IMR-90 (cell line): ENCODE data around the gene RPL10. TPM values are rescaled to one million over a fixed set of nuclear protein-coding genes. Genes with fewer than 3 reads are reported as not detected.
"Not testable (repeated sequence)": the region's sequence is repeated elsewhere in the genome, so short reads cannot be mapped to it uniquely, and the experiment has no call there.

Experiments used
- ATAC-seq: fragments of 200-7000 bp; cut with Tn5 transposase; 2 replicates; pipeline ENCODE4 v1.9.1; 2020; ENCODE audit warnings: low read depth, mild to moderate bottlenecking, moderate library complexity
- BruUV-seq: library from RNA; stranded (reverse); fragments of 400-500 nt; replicated peaks from 2 replicates; lab custom pipeline; 2021; lab: Mats Ljungman, UMichigan
- CTCF ChIA-PET: fragments of 300-600 bp; formaldehyde crosslinking; extraction: SDS; loops from one replicate; lab custom pipeline; 2021; ENCODE audit warnings: antibody characterized with exemption; lab: Yijun Ruan, JAX
- POLR2A ChIA-PET: fragments of 300-600 bp; sonication (Branson Sonifier 250); formaldehyde crosslinking; loops from one replicate; lab custom pipeline; 2022; ENCODE audit warnings: antibody characterized with exemption; ENCODE audit not compliant: unreplicated experiment; lab: Charles Lee
- DNase-seq: peaks from one replicate; pipeline ENCODE4 v3.0.0; 2013
- H2AFZ ChIP-seq: replicated peaks from 2 replicates; pipeline ENCODE3; 2013; ENCODE audit warnings: low read length, mild to moderate bottlenecking; ENCODE audit not compliant: poor library complexity
- H2AK5ac ChIP-seq: 2 replicates; pipeline ENCODE4 v1.6.1; 2013; ENCODE audit warnings: low read depth, low read length, inconsistent platforms
- H2AK9ac ChIP-seq: replicated peaks from 2 replicates; pipeline ENCODE3; 2013; ENCODE audit warnings: mild to moderate bottlenecking, low read depth, low read length, moderate library complexity; ENCODE audit not compliant: poor library complexity
- H2BK120ac ChIP-seq: 2 replicates; pipeline ENCODE4 v1.6.1; 2013; ENCODE audit warnings: low read depth, low read length, inconsistent platforms
- H2BK15ac ChIP-seq: 3 replicates; pipeline ENCODE4 v1.6.1; 2013; ENCODE audit warnings: low read depth, low read length, inconsistent platforms
- H2BK20ac ChIP-seq: 2 replicates; pipeline ENCODE4 v1.6.1; 2013; ENCODE audit warnings: low read depth, mild to moderate bottlenecking, inconsistent platforms, low read length, moderate library complexity
- H2BK5ac ChIP-seq: 2 replicates; pipeline ENCODE4 v1.6.1; 2013; ENCODE audit warnings: mild to moderate bottlenecking, low read depth, low read length, inconsistent platforms; ENCODE audit not compliant: poor library complexity, severe bottlenecking
- H3K14ac ChIP-seq: replicated peaks from 2 replicates; pipeline ENCODE4 v1.6.1; 2013; ENCODE audit warnings: low read depth, low read length, inconsistent platforms
- H3K18ac ChIP-seq: 2 replicates; pipeline ENCODE4 v1.6.1; 2013; ENCODE audit warnings: low read depth, low read length, control low read depth
- H3K23ac ChIP-seq: 2 replicates; pipeline ENCODE4 v1.6.1; 2013; ENCODE audit warnings: low read depth, low read length, inconsistent platforms
- H3K27ac ChIP-seq: 2 replicates; pipeline ENCODE4 v1.5.1; 2013; ENCODE audit warnings: mild to moderate bottlenecking, control low read depth, low read length; ENCODE audit not compliant: insufficient read depth
- H3K27me3 ChIP-seq: 2 replicates; pipeline ENCODE4 v1.6.1; 2013; ENCODE audit warnings: low read length; ENCODE audit not compliant: control insufficient read depth, insufficient read depth
- H3K36me3 ChIP-seq: 2 replicates; pipeline ENCODE4 v1.6.1; 2013; ENCODE audit warnings: low read length, mixed read lengths; ENCODE audit not compliant: control insufficient read depth, insufficient read depth
- H3K4ac ChIP-seq: 2 replicates; pipeline ENCODE4 v1.6.1; 2013; ENCODE audit warnings: low read depth, low read length, inconsistent platforms
- H3K4me1 ChIP-seq: 2 replicates; pipeline ENCODE4 v1.6.1; 2013; ENCODE audit warnings: low read length, mixed read lengths; ENCODE audit not compliant: control insufficient read depth, insufficient read depth
- H3K4me2 ChIP-seq: 2 replicates; pipeline ENCODE4 v1.6.1; 2013; ENCODE audit warnings: low read depth, mild to moderate bottlenecking, control low read depth, low read length, moderate library complexity
- H3K4me3 ChIP-seq: 2 replicates; pipeline ENCODE4 v1.5.1; 2013; ENCODE audit warnings: low read depth, mild to moderate bottlenecking, control low read depth, low read length, moderate library complexity; ENCODE audit not compliant: insufficient read depth
- H3K56ac ChIP-seq: 2 replicates; pipeline ENCODE4 v1.6.1; 2013; ENCODE audit warnings: low read length, inconsistent platforms; ENCODE audit not compliant: insufficient read depth; ENCODE audit errors: extremely low read depth
- H3K79me1 ChIP-seq, 2 experiments: 2 replicates each; pipeline ENCODE4 v1.6.1; 2013; ENCODE audit warnings: low read length in 2 of 2, inconsistent platforms in 1 of 2, low read depth in 1 of 2
- H3K9ac ChIP-seq: 2 replicates; pipeline ENCODE4 v1.6.1; 2013; ENCODE audit warnings: low read depth, low read length, control low read depth
- H3K9me1 ChIP-seq: 2 replicates; pipeline ENCODE4 v1.6.1; 2013; ENCODE audit warnings: low read length, inconsistent platforms; ENCODE audit not compliant: insufficient read depth
- H3K9me3 ChIP-seq: 2 replicates; pipeline ENCODE4 v1.6.1; 2013; ENCODE audit warnings: low read length; ENCODE audit not compliant: control insufficient read depth, insufficient read depth
- H4K20me1 ChIP-seq: 2 replicates; pipeline ENCODE4 v1.6.1; 2013; ENCODE audit warnings: low read length, inconsistent platforms; ENCODE audit not compliant: insufficient read depth
- H4K5ac ChIP-seq: 2 replicates; pipeline ENCODE4 v1.6.1; 2013; ENCODE audit warnings: mild to moderate bottlenecking, low read depth, low read length, control low read depth
- H4K8ac ChIP-seq, 2 experiments: 2 replicates each; pipeline ENCODE4 v1.6.1; 2013; ENCODE audit warnings: low read depth in 2 of 2, low read length in 2 of 2, control low read depth in 1 of 2, inconsistent platforms in 1 of 2
- H4K91ac ChIP-seq: 2 replicates; pipeline ENCODE4 v1.6.1; 2013; ENCODE audit warnings: low read depth, low read length, inconsistent platforms; ENCODE audit not compliant: insufficient read depth
- WGBS, 2 experiments: methylation state at CpG; one replicate each; pipeline versions ENCODE4 v1.1.5 to v1.1.7; 2013; ENCODE audit warnings: missing lambda C conversion rate in 2 of 2; ENCODE audit not compliant: insufficient read length in 1 of 2; ENCODE audit errors: extremely low coverage in 2 of 2; 5-methylcytosine and 5-hydroxymethylcytosine counted together
- dilution Hi-C: fragments of 300-500 bp; cut with HindIII; formaldehyde crosslinking; loops from one replicate; pipeline ENCODE4 v1.14.3; 2018; ENCODE audit warnings: low sequenced_read_pairs; ENCODE audit not compliant: unreplicated experiment
- in situ Hi-C: fragments of 300-500 bp; cut with MboI; formaldehyde crosslinking; loops from 3 replicates; pipeline ENCODE4 v1.14.3; 2019; ENCODE audit warnings: low sequenced_read_pairs, inconsistent platforms, mixed read lengths
- intact Hi-C: fragments of 100-400 bp; cut with micrococcal nuclease; formaldehyde crosslinking; loops from 2 replicates; pipeline ENCODE4 v1.10.0; 2022
- polyA plus RNA-seq, 3 experiments: library from polyadenylated mRNA; depleted of rRNA; stranded (reverse); fragments of >200 nt; gene quantifications; 2 replicates each; pipeline ENCODE4 v1.2.3, GENCODE V29; 2012; ENCODE audit warnings: low replicate concordance in 1 of 3
- total RNA-seq: library from RNA; depleted of rRNA; stranded (reverse); fragments of >200 nt; gene quantifications from 2 replicates; pipeline ENCODE4 v1.2.3, GENCODE V29; 2012

RPL10 gene
- total and polyA plus RNA-seq, 2 of the 4 experiments (the other 2 are of a cell fraction) = 1,582 to 7,467 TPM

- H2BK15ac ChIP-seq, BruUV-seq, H4K20me1 ChIP-seq, in situ Hi-C loops, DNase-seq, H3K14ac ChIP-seq, H2BK120ac ChIP-seq, H3K9me3 ChIP-seq, H4K91ac ChIP-seq, H3K9me1 ChIP-seq, dilution Hi-C loops, H3K27me3 ChIP-seq, H2AK9ac ChIP-seq, H3K56ac ChIP-seq, H3K23ac ChIP-seq, H4K8ac ChIP-seq, H2BK20ac ChIP-seq, CTCF ChIA-PET, H3K4me1 ChIP-seq, H3K4ac ChIP-seq, H2AK5ac ChIP-seq, H3K79me1 ChIP-seq, intact Hi-C loops, H3K36me3 ChIP-seq, POLR2A ChIA-PET, H2AFZ ChIP-seq: not testable (repeated sequence)
- Histone ChIP-seq H4K5ac (0 out of 2 replicates have a peak overlapping the region, but pooled peaks have one; percentile 78), H2BK5ac (peak overlapping the region; percentile 74), H3K4me2 (peak overlapping the region; percentile 79; the same call in 1 of the 2 replicates), H3K27ac (peak overlapping the region; percentile 93), H3K4me3 (peak overlapping the region; percentile 54), H3K18ac (peak overlapping the region; percentile 74; the same call in 1 of the 2 replicates), H3K9ac (peak overlapping the region; percentile 64; the same call in 1 of the 2 replicates)
- WGBS, 2 experiments = no CpG with 5 or more reads among the region's 121 CpGs
- ATAC-seq = peak; percentile 80
Observed at GRCh38 chrX:154389812-154390747, 8.1 kb upstream of the RPL10 start.

- DNase-seq, H2BK5ac ChIP-seq, ATAC-seq, H3K4ac ChIP-seq, H4K91ac ChIP-seq, H3K4me3 ChIP-seq, H2AK9ac ChIP-seq, H3K27me3 ChIP-seq, H3K18ac ChIP-seq, H2BK15ac ChIP-seq, POLR2A ChIA-PET, H4K8ac ChIP-seq, H3K4me2 ChIP-seq, dilution Hi-C loops, H3K9me1 ChIP-seq, H4K5ac ChIP-seq, H3K14ac ChIP-seq, in situ Hi-C loops, H3K4me1 ChIP-seq, intact Hi-C loops, H3K9ac ChIP-seq, H2BK120ac ChIP-seq, CTCF ChIA-PET, H3K27ac ChIP-seq, BruUV-seq, H2AK5ac ChIP-seq, H3K9me3 ChIP-seq, H2BK20ac ChIP-seq, H3K56ac ChIP-seq, H3K23ac ChIP-seq, H2AFZ ChIP-seq: not testable (repeated sequence)
- peaks cover 32% of the 10 kb centered on the region for H4K20me1 ChIP-seq
- WGBS, 2 experiments = 90% methylated on average over 2 of the region's 17 CpGs; no CpG with 5 or more reads in 1 of the 2 experiments
- H3K36me3 ChIP-seq = peaks cover 20% of the 10 kb centered on the region
- peaks cover 4 to 24% of the 10 kb centered on the region in 2 experiments; a peak in 3 of 4 replicates for H3K79me1 ChIP-seq
Observed at GRCh38 chrX:154396363-154396762, 1.8 kb upstream of the RPL10 start.
